A549 (cell line): Measurements from ENCODE around the gene APOBEC3A.

Experiments
- CTCF ChIP-seq: fragments of >200 bp; sonication (Bioruptor Twin); formaldehyde crosslinking; IDR thresholded peaks from 3 replicates; pipeline ENCODE4 v1.5.1; 2016
- REST ChIP-seq: fragments of 200-600 bp; sonication (generic); IDR thresholded peaks from 2 replicates; pipeline ENCODE4 v1.6.1; 2016; ENCODE audit warnings: antibody characterized with exemption, mild to moderate bottlenecking, moderate library complexity
- ZSCAN20 ChIP-seq: fragments of 250-450 bp; sonication (Bioruptor Pico); IDR thresholded peaks from 2 replicates; pipeline ENCODE4 v1.8.0; 2022; ENCODE audit warnings: mild to moderate bottlenecking, moderate library complexity

- TF ChIP-seq CTCF: no peak
- no peak for TF ChIP-seq ZSCAN20
- no peak for TF ChIP-seq REST
Measured at GRCh38 chr22:38944653-38945052, 12.8 kb upstream of the APOBEC3A start.
